Measurements from ENCODE around the gene MAGEB6B. TPM values are rescaled to one million over a fixed set of nuclear protein-coding genes. Genes with fewer than 3 reads are reported as not detected.
"Not testable (repeated sequence)": the region's sequence is repeated elsewhere in the genome, so short reads cannot be mapped to it uniquely, and the experiment has no call there.

The MAGEB6B gene, protein sequence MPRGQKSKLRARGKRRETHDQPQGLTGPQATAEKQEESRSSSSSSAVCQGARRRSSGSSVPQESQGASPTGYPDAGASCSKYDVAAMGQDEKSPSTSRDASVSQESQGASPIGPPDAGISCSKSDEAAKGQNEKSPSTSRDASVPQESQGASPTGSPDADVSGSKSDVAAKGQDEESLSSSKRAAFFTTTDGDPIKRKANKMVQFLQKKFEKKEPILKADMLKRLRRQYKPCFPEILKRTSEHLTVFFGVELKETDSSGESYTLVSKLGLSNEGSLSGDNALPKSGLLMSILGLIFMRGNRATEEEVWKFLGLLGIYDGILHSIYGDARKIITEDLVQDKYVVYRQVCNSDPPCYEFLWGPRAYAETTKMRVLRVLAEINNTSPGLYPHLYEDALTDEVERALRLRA
- not detected for total RNA-seq
- long read RNA-seq = 0 reads

- DNase-seq (ENCODE audit: missing footprints) (no peak), ATAC-seq (no peak)
- intact Hi-C loops (cut with DNase I) = no loop called here
Measured at GRCh38 chrX:26160301-26160700, at the start of gene MAGEB6B. TSS of gene MAGEB6B (plus strand) at chrX:26160601. CDS start at chrX:26160601, 0 bp downstream.

DNA sequence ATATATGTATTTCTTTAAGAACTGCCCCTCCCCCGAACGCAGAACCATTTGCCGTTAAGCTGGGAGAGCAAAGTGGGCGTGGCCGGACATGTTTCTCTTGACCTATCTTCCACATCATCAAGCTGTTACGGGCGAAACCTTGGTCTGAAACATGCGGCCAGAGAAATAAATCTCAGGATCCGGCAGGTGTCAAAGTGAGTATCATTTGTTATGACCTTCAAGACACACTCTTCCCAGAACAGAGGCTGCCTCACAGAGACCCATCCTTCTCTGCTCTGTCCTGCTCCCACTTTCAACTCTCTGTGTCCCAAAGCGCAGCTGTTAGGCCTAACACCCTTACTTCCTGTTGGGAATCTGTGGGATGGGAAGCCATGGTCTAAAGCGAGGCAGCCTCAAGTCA, 22.1 kb upstream of the MAGEB6B start, which contains the start of gene MAGEB18:
TSS of gene MAGEB18 (plus strand) at position 70 of the 400 bp plus-strand sequence. CDS start 643 bp downstream, outside the sequence.
- no peak for DNase-seq (ENCODE audit: missing footprints)
- intact Hi-C loops (cut with DNase I) = no loop called here
- no peak for ATAC-seq

DNA sequence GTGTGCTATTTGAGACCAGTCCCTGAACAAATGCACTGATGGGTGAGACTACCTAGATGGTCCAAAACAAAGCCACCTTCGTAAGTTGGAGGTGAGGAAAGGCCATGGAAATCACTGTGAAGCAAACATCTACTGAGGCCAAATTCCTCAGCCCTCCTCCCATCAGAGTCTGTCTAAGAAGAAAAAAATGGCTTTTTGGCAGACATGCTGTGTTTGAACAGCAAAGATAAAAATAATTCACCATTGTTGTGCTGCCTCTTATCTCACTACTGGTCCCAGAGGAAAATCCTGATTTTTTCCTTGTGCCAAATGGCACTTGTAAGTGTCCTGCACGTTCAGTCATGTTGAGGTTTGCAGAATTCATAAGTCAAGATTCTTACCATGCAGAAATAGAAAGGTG, 14.4 kb upstream of the MAGEB6B start:
- intact Hi-C loops (cut with DNase I) = no loop called here
- no peak for ATAC-seq
- no peak for DNase-seq (ENCODE audit: missing footprints)

- intact Hi-C loops (cut with DNase I) = no loop called here
- no peak for DNase-seq (ENCODE audit: missing footprints)
- ATAC-seq = no peak
Measured at GRCh38 chrX:26192204-26192603, 31.8 kb downstream of the MAGEB6B start, which contains the start of gene MAGEB6. TSS of gene MAGEB6 (plus strand) at chrX:26192440. CDS start at chrX:26193847, 1,407 bp downstream.

DNA sequence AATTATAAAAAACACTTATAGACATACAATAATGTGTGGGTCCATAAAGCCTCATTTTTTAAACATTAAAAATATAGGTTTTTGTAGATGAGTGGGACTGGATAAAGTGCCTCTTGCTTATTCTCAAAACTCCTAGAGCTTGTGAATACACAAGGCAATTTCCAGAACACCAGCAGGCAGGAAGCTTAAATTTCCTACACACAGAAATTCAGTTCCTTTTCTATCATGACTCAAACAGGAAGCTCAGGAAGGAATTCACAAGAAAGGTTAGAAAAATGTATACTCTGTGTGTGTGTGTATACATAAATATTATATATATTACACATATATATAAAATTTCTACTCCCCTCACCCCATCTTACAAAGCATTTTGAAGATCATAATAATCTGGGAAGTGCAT, 43.2 kb downstream of the MAGEB6B start:
- intact Hi-C loops (cut with DNase I) = no loop called here
- ATAC-seq (no peak), DNase-seq (ENCODE audit: missing footprints) (no peak)

DNA sequence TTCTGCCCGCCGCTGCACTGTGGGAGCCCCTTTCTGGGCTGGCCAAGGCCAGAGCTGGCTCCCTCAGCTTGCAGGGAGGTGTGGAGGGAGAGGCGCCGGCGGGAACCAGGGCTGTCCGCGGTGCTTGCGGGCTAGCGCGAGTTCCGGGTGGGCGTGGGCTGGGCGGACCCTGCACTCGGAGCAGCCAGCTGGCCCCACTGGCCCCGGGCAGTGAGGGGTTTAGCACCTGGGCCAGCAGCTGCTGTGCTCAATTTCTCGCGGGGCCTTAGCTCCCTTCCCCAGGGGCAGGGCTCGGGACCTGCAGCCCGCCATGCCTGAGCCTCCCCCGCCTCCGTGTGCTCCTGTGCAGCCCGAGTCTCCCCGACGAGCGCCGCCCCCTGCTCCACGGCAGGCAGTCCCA, 44.3 kb downstream of the MAGEB6B start:
- ATAC-seq; DNase-seq (ENCODE audit: missing footprints); intact Hi-C loops (cut with DNase I): not testable (repeated sequence)

GRCh38 chrX:26208012-26208411, 47.6 kb downstream of the MAGEB6B start:
- intact Hi-C loops (cut with DNase I) = no loop called here
- DNase-seq (ENCODE audit: missing footprints) = no peak
- no peak for ATAC-seq

Other genes with a start within 250 kb of the MAGEB6B start
- gene MAGEB18, start 22.3 kb upstream of the MAGEB6B start, total RNA-seq = not detected
- gene MAGEB6, start 31.8 kb downstream of the MAGEB6B start, total RNA-seq = not detected
- not detected for gene MAGEB5, start 55.6 kb downstream of the MAGEB6B start, total RNA-seq